Glutamatergic neuron (in vitro differentiated cells): Measurements from ENCODE around the gene RAB30. TPM values are rescaled to one million over a fixed set of nuclear protein-coding genes. Genes with fewer than 3 reads are reported as not detected.

Source experiments
- DNase-seq: peaks from one replicate; pipeline ENCODE4 v3.0.0; 2022
- H3K27ac Mint-ChIP-seq: one replicate; pipeline ENCODE4 v1.8.0; 2020; ENCODE audit warnings: mild to moderate bottlenecking, mixed read lengths, inconsistent platforms; ENCODE audit not compliant: unreplicated experiment
- H3K27me3 Mint-ChIP-seq: one replicate; pipeline ENCODE4 v1.8.0; 2020; ENCODE audit warnings: mild to moderate bottlenecking, moderate library complexity, mixed read lengths, inconsistent platforms; ENCODE audit not compliant: unreplicated experiment
- H3K36me3 Mint-ChIP-seq: one replicate; pipeline ENCODE4 v1.8.0; 2020; ENCODE audit warnings: mild to moderate bottlenecking, mixed read lengths, inconsistent platforms; ENCODE audit not compliant: unreplicated experiment
- H3K4me1 Mint-ChIP-seq: one replicate; pipeline ENCODE4 v1.8.0; 2020; ENCODE audit warnings: mild to moderate bottlenecking, low read depth, mixed read lengths, inconsistent platforms; ENCODE audit not compliant: unreplicated experiment
- H3K4me3 Mint-ChIP-seq: one replicate; pipeline ENCODE4 v1.8.0; 2020; ENCODE audit warnings: mild to moderate bottlenecking, mixed read lengths, inconsistent platforms; ENCODE audit not compliant: unreplicated experiment
- H3K9me3 Mint-ChIP-seq: one replicate; pipeline ENCODE4 v1.8.0; 2020; ENCODE audit warnings: mild to moderate bottlenecking, moderate library complexity, mixed read lengths, inconsistent platforms; ENCODE audit not compliant: unreplicated experiment
- CTCF ChIP-seq: fragments of 200-600 bp; sonication (generic); IDR thresholded peaks from one replicate; pipeline ENCODE4 v1.5.0; 2021; ENCODE audit not compliant: partially characterized antibody, unreplicated experiment
- total RNA-seq: library from RNA; stranded (reverse); fragmentation: NEBNext Ultra II Directional; extraction: Animal tissue kit (Norgen Biotek cat#: 25700); gene quantifications from one replicate; pipeline ENCODE4 v1.2.1, GENCODE V29; 2021; ENCODE audit not compliant: unreplicated experiment

RAB30 gene
- total RNA-seq, 1 donor from 2014 or later: 59.4 TPM

- no peak for TF ChIP-seq CTCF
- H3K27me3 Mint-ChIP-seq: no peaks in the 10 kb centered on the region
- H3K27ac Mint-ChIP-seq: no peak overlapping the region
- H3K4me1 Mint-ChIP-seq: peaks cover 8% of the 10 kb centered on the region
- H3K9me3 Mint-ChIP-seq: no peaks in the 10 kb centered on the region
- H3K4me3 Mint-ChIP-seq: no peak overlapping the region
- H3K36me3 Mint-ChIP-seq: no peaks in the 10 kb centered on the region
- DNase-seq: peak; percentile 57
Observed at GRCh38 chr11:83115551-83115950, 43.9 kb upstream of the RAB30 start.

DNA sequence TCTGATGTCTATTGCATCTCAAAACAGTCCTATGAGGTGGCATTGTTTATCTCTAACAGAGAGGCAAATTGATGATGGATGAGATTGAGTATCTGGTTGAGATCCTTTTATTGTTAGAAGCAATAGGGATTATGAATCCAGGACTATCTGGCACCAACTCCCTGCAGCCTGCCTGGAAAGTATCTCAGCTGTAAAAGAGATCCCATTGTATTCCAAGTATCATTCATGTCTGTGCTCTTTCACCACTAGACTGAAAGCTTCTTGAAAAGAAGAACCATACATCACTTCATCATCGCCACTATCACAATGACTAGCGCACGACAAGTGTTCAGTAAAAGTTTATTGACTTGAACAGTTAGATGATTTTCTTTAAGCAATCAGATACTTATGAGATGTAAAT is 43.3 kb upstream of the RAB30 start:
- DNase-seq: no peak
- Mint-ChIP-seq H3K4me3 (no peak overlapping the region), H3K4me1 (peaks cover 8% of the 10 kb centered on the region), H3K36me3 (no peaks in the 10 kb centered on the region), H3K27me3 (no peaks in the 10 kb centered on the region), H3K9me3 (no peaks in the 10 kb centered on the region), H3K27ac (no peak overlapping the region)
- TF ChIP-seq CTCF: no peak

DNA sequence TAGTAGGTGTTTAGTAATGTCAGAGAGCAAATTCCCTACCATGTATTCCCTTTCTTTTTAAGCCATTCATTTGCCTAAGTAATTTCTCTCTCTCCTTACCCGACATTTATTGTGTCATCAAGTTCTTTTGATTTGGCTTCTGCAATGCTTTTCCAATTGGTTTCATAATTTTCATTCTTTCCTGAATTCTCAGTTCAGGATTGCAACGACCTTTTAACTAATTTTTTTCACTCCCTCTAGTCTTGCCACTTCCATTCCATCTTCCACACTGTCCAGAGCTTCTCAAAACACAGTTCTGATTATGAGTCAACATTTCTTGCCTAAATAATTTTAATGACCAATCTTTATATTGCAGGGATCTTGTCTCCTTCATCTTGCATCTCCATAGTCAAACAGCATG is 41.2 kb upstream of the RAB30 start:
- no peak for TF ChIP-seq CTCF
- no peak overlapping the region for H3K27ac Mint-ChIP-seq
- no peak for DNase-seq
- no peaks in the 10 kb centered on the region for H3K27me3 Mint-ChIP-seq
- no peaks in the 10 kb centered on the region for H3K9me3 Mint-ChIP-seq
- H3K36me3 Mint-ChIP-seq: no peaks in the 10 kb centered on the region
- peaks cover 8% of the 10 kb centered on the region for H3K4me1 Mint-ChIP-seq
- no peak overlapping the region for H3K4me3 Mint-ChIP-seq

GRCh38 chr11:83105168-83105567 is 33.5 kb upstream of the RAB30 start:
- Mint-ChIP-seq H3K27me3 (no peaks in the 10 kb centered on the region), H3K4me3 (no peak overlapping the region), H3K36me3 (no peaks in the 10 kb centered on the region), H3K9me3 (no peaks in the 10 kb centered on the region), H3K4me1 (no peaks in the 10 kb centered on the region), H3K27ac (no peak overlapping the region)
- no peak for DNase-seq
- no peak for TF ChIP-seq CTCF

- DNase-seq: no peak
- Mint-ChIP-seq H3K36me3 (no peaks in the 10 kb centered on the region), H3K4me3 (no peak overlapping the region), H3K27me3 (no peaks in the 10 kb centered on the region), H3K9me3 (no peaks in the 10 kb centered on the region), H3K4me1 (no peaks in the 10 kb centered on the region), H3K27ac (no peak overlapping the region)
- no peak for TF ChIP-seq CTCF
Observed at GRCh38 chr11:83102834-83103233, 31.1 kb upstream of the RAB30 start.
